ENCODE data around the gene PATZ1. TPM values are rescaled to one million over a fixed set of nuclear protein-coding genes. Genes with fewer than 3 reads are reported as not detected.
"Not testable (repeated sequence)": the region's sequence is repeated elsewhere in the genome, so short reads cannot be mapped to it uniquely, and the experiment has no call there.

PATZ1 gene
- total RNA-seq, 1 experiment from 2014 or later, result 60.5 TPM

DNA sequence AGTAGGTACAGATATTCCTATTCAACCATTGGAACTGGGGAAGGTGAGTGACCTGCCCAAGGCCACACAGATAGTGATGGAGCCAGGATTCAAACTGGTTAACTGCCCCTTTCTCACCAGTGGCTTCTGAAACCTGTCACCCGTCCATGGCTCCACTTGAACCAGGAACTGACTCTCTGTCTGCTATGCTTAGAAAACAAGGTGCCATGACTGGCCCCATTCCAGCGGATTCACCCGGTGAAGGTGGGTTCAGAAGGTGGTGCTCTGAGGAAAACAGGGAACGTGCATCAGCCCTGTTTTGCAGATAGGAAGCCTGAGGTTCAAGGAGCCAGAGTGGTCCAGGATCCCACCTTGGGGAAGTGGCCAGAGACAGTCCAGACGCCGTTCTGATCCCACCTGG, 2.6 kb upstream of the PATZ1 start (continued):
- TF ChIP-seq, protein P1, sequence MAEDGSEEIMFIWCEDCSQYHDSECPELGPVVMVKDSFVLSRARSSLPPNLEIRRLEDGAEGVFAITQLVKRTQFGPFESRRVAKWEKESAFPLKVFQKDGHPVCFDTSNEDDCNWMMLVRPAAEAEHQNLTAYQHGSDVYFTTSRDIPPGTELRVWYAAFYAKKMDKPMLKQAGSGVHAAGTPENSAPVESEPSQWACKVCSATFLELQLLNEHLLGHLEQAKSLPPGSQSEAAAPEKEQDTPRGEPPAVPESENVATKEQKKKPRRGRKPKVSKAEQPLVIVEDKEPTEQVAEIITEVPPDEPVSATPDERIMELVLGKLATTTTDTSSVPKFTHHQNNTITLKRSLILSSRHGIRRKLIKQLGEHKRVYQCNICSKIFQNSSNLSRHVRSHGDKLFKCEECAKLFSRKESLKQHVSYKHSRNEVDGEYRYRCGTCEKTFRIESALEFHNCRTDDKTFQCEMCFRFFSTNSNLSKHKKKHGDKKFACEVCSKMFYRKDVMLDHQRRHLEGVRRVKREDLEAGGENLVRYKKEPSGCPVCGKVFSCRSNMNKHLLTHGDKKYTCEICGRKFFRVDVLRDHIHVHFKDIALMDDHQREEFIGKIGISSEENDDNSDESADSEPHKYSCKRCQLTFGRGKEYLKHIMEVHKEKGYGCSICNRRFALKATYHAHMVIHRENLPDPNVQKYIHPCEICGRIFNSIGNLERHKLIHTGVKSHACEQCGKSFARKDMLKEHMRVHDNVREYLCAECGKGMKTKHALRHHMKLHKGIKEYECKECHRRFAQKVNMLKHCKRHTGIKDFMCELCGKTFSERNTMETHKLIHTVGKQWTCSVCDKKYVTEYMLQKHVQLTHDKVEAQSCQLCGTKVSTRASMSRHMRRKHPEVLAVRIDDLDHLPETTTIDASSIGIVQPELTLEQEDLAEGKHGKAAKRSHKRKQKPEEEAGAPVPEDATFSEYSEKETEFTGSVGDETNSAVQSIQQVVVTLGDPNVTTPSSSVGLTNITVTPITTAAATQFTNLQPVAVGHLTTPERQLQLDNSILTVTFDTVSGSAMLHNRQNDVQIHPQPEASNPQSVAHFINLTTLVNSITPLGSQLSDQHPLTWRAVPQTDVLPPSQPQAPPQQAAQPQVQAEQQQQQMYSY (CRISPR knock-in tag; IDR thresholded peaks at IDR 0.05), result 0 out of 2 replicates have a peak, but pooled peaks have one; percentile 15

GRCh38 chr22:31348009-31348337, 1.8 kb upstream of the PATZ1 start:
- H3K27me3 Mint-ChIP-seq (ENCODE audit: low read depth); H3K36me3 Mint-ChIP-seq; ATAC-seq; DNase-seq (ENCODE audit: low spot score); H3K9me3 Mint-ChIP-seq; CTCF ChIA-PET: not testable (repeated sequence)
- POLR2A ChIA-PET, result interaction anchor here (2.2 kb wide), 1 partner anchor 51 kb away, joined by 9 read pairs; the partner anchor contains the start of gene DRG1
- Mint-ChIP-seq H3K4me3 (peak overlapping the region; percentile 81), H3K27ac (peak overlapping the region; percentile 96), H3K4me1 (peaks cover 32% of the 10 kb centered on the region)

GRCh38 chr22:31347251-31348008, 1.3 kb upstream of the PATZ1 start:
- Mint-ChIP-seq H3K36me3 (peaks cover 3% of the 10 kb centered on the region; the same call in 1 of the 2 replicates), H3K27ac (peak overlapping the region; percentile 96), H3K4me3 (peak overlapping the region; percentile 81), H3K4me1 (peaks cover 37% of the 10 kb centered on the region), H3K27me3 (ENCODE audit: low read depth) (no peaks in the 10 kb centered on the region), H3K9me3 (no peaks in the 10 kb centered on the region)
- ChIA-PET POLR2A (interaction anchor here (0.6 to 2.2 kb wide), 9 partner anchors 20 to 718 kb away, joined by 3 to 9 read pairs (median 4); partner anchors contain the start of genes DRG1, LIMK2, PIK3IP1 and SMTN), CTCF (interaction anchor here (0.6 to 1.3 kb wide), 6 partner anchors 17 to 220 kb away, joined by 3 to 7 read pairs (median 4); partner anchors contain the start of genes DRG1 and LIMK2)
- ATAC-seq (peak; percentile 10), DNase-seq (ENCODE audit: low spot score) (peak; percentile 60)
- TF ChIP-seq E2F4 (CRISPR knock-in tag; IDR thresholded peaks at IDR 0.05; ENCODE audit: borderline replicate concordance, low read depth) (no peak), CTCF (IDR thresholded peaks at IDR 0.05) (no peak), JUN (CRISPR knock-in tag; IDR thresholded peaks at IDR 0.05) (peak; percentile 69; the same call in 1 of the 2 replicates), SMAD4 (CRISPR knock-in tag; IDR thresholded peaks at IDR 0.05) (peak; percentile 73; the same call in 1 of the 2 replicates), CREM (CRISPR knock-in tag; IDR thresholded peaks at IDR 0.05) (0 out of 2 replicates have a peak, but pooled peaks have one; percentile 27), ZBTB43 (CRISPR knock-in tag; IDR thresholded peaks at IDR 0.05) (0 out of 2 replicates have a peak, but pooled peaks have one; percentile 8), TEAD1 (CRISPR knock-in tag; IDR thresholded peaks at IDR 0.05) (0 out of 2 replicates have a peak, but pooled peaks have one; percentile 19), ARID4B (CRISPR knock-in tag; IDR thresholded peaks at IDR 0.05; ENCODE audit: borderline replicate concordance) (peak; percentile 29; the same call in 1 of the 2 replicates), FOXJ3 (CRISPR knock-in tag; IDR thresholded peaks at IDR 0.05; ENCODE audit: borderline replicate concordance) (no peak), ZNF263 (CRISPR knock-in tag; IDR thresholded peaks at IDR 0.05; ENCODE audit: low read depth) (0 out of 2 replicates have a peak, but pooled peaks have one; percentile 28), SMAD3 (CRISPR knock-in tag; IDR thresholded peaks at IDR 0.05; ENCODE audit: borderline replicate concordance) (0 out of 2 replicates have a peak, but pooled peaks have one; percentile 16), ESRRA (CRISPR knock-in tag; IDR thresholded peaks at IDR 0.05; ENCODE audit: borderline replicate concordance) (0 out of 2 replicates have a peak, but pooled peaks have one; percentile 48), ZNF232 (CRISPR knock-in tag; IDR thresholded peaks at IDR 0.05) (no peak)
- TF ChIP-seq, protein P2, sequence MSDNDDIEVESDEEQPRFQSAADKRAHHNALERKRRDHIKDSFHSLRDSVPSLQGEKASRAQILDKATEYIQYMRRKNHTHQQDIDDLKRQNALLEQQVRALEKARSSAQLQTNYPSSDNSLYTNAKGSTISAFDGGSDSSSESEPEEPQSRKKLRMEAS (CRISPR knock-in tag; IDR thresholded peaks at IDR 0.05), result peak; percentile 79
- TF ChIP-seq, protein P3, sequence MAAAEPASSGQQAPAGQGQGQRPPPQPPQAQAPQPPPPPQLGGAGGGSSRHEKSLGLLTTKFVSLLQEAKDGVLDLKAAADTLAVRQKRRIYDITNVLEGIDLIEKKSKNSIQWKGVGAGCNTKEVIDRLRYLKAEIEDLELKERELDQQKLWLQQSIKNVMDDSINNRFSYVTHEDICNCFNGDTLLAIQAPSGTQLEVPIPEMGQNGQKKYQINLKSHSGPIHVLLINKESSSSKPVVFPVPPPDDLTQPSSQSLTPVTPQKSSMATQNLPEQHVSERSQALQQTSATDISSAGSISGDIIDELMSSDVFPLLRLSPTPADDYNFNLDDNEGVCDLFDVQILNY (CRISPR knock-in tag; IDR thresholded peaks at IDR 0.05), result 0 out of 2 replicates have a peak, but pooled peaks have one; percentile 40

All from WTC11 (cell line).